Measurements from ENCODE around the gene CCDC12.

DNA sequence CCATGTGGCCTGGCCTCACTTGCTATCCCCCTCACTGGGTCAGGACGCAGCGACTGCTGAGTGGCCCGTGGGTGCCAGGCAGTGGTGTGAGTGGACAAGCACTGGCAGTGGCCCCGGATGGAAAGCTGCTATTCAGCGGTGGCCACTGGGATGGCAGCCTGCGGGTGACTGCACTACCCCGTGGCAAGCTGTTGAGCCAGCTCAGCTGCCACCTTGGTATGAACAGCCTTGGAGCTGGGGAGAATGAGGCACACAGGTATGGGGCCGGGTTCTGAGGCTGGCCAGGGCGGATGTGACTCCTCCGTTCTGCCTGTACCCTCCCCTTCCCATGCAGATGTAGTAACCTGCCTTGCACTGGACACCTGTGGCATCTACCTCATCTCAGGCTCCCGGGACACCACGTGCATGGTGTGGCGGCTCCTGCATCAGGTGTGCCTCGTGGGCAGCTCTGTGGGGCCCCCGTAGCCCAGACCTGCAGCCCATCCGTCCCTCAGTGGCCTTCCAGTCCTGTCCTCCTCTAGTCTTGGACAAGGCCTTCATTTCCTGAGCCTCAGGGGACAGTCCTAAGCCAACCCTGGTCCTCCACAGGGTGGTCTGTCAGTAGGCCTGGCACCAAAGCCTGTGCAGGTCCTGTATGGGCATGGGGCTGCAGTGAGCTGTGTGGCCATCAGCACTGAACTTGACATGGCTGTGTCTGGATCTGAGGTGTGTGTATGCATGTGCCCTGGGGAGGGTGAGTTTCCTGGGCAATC is 31.1 kb upstream of the CCDC12 start:
- TF ChIP-seq POLR2AphosphoS5 (IDR thresholded peaks at IDR 0.05; ENCODE audit: borderline replicate concordance, low read depth, low read length) (no peak), EZH2 (IDR thresholded peaks at IDR 0.05) (no peak), FOXP2 (optimal IDR thresholded peaks at IDR 0.05; ENCODE audit: control extremely low read depth, extremely low read length, insufficient read depth) (no peak)

All from SK-N-MC (cell line).